ENCODE results near the gene ABCA13.

The ABCA13 gene

GRCh38 chr7:48416327-48416908, 245.2 kb downstream of the ABCA13 start:
- WGBS, result 86% methylated on average over 9 of the region's 9 CpGs
- Histone ChIP-seq H3K36me3 (ENCODE audit: insufficient read depth, low read length) (no peaks in the 10 kb centered on the region), H3K9me3 (ENCODE audit: insufficient read depth, low read depth, low read length) (no peaks in the 10 kb centered on the region), H3K27ac (ENCODE audit: low read depth, low read length) (no peak overlapping the region), H3K4me1 (ENCODE audit: insufficient read depth, low read length) (no peaks in the 10 kb centered on the region), H3K27me3 (ENCODE audit: insufficient read depth, low read length) (no peaks in the 10 kb centered on the region), H3K4me3 (ENCODE audit: low read length) (no peak overlapping the region), H3K9ac (ENCODE audit: low read depth, low read length) (no peak overlapping the region)

GRCh38 chr7:48419401-48419800, 248.1 kb downstream of the ABCA13 start:
- Histone ChIP-seq H3K27ac (ENCODE audit: low read depth, low read length) (no peak overlapping the region), H3K36me3 (ENCODE audit: insufficient read depth, low read length) (no peaks in the 10 kb centered on the region), H3K9me3 (ENCODE audit: insufficient read depth, low read depth, low read length) (no peaks in the 10 kb centered on the region), H3K4me1 (ENCODE audit: insufficient read depth, low read length) (no peaks in the 10 kb centered on the region), H3K9ac (ENCODE audit: low read depth, low read length) (no peak overlapping the region), H3K4me3 (ENCODE audit: low read length) (no peak overlapping the region), H3K27me3 (ENCODE audit: insufficient read depth, low read length) (no peaks in the 10 kb centered on the region)
- WGBS, result 91% methylated on average over 1 of the region's 2 CpGs

GRCh38 chr7:48420206-48420605, 248.9 kb downstream of the ABCA13 start:
- H3K27ac ChIP-seq (ENCODE audit: low read depth, low read length), result no peak overlapping the region
- no peaks in the 10 kb centered on the region for H3K4me1 ChIP-seq (ENCODE audit: insufficient read depth, low read length)
- 95% methylated on average over 1 of the region's 1 CpG for WGBS

GRCh38 chr7:48421357-48421756, 250.1 kb downstream of the ABCA13 start:
- H3K9ac ChIP-seq (ENCODE audit: low read depth, low read length), result no peak overlapping the region
- H3K9me3 ChIP-seq (ENCODE audit: insufficient read depth, low read depth, low read length), result no peaks in the 10 kb centered on the region
- H3K36me3 ChIP-seq (ENCODE audit: insufficient read depth, low read length), result no peaks in the 10 kb centered on the region
- no peak overlapping the region for H3K27ac ChIP-seq (ENCODE audit: low read depth, low read length)
- no peak overlapping the region for H3K4me3 ChIP-seq (ENCODE audit: low read length)
- 92% methylated on average over 1 of the region's 1 CpG for WGBS
- H3K27me3 ChIP-seq (ENCODE audit: insufficient read depth, low read length), result no peaks in the 10 kb centered on the region
- H3K4me1 ChIP-seq (ENCODE audit: insufficient read depth, low read length), result no peaks in the 10 kb centered on the region

More at GRCh38 chr7:48420206-48420605, 248.9 kb downstream of the ABCA13 start:
- no peak overlapping the region for H3K9ac ChIP-seq (ENCODE audit: low read depth, low read length)
- H3K4me3 ChIP-seq (ENCODE audit: low read length), result no peak overlapping the region
- no peaks in the 10 kb centered on the region for H3K9me3 ChIP-seq (ENCODE audit: insufficient read depth, low read depth, low read length)
- H3K36me3 ChIP-seq (ENCODE audit: insufficient read depth, low read length), result no peaks in the 10 kb centered on the region
- H3K27me3 ChIP-seq (ENCODE audit: insufficient read depth, low read length), result no peaks in the 10 kb centered on the region

GRCh38 chr7:48424731-48425130, 253.5 kb downstream of the ABCA13 start:
- H3K4me3 ChIP-seq (ENCODE audit: low read length), result no peak overlapping the region
- H3K27me3 ChIP-seq (ENCODE audit: insufficient read depth, low read length), result no peaks in the 10 kb centered on the region
- WGBS, result 20% methylated on average over 3 of the region's 3 CpGs
- H3K9me3 ChIP-seq (ENCODE audit: insufficient read depth, low read depth, low read length), result no peaks in the 10 kb centered on the region
- H3K9ac ChIP-seq (ENCODE audit: low read depth, low read length), result no peak overlapping the region
- H3K36me3 ChIP-seq (ENCODE audit: insufficient read depth, low read length), result no peaks in the 10 kb centered on the region
- H3K27ac ChIP-seq (ENCODE audit: low read depth, low read length), result no peak overlapping the region
- H3K4me1 ChIP-seq (ENCODE audit: insufficient read depth, low read length), result 0 out of 2 replicates have a peak, but pooled peaks cover 2% of the 10 kb centered on the region

- Histone ChIP-seq H3K4me1 (ENCODE audit: insufficient read depth, low read length) (0 out of 2 replicates have a peak, but pooled peaks cover 2% of the 10 kb centered on the region), H3K4me3 (ENCODE audit: low read length) (no peak overlapping the region), H3K27me3 (ENCODE audit: insufficient read depth, low read length) (no peaks in the 10 kb centered on the region), H3K9ac (ENCODE audit: low read depth, low read length) (no peak overlapping the region), H3K9me3 (ENCODE audit: insufficient read depth, low read depth, low read length) (no peaks in the 10 kb centered on the region), H3K36me3 (ENCODE audit: insufficient read depth, low read length) (no peaks in the 10 kb centered on the region), H3K27ac (ENCODE audit: low read depth, low read length) (no peak overlapping the region)
- WGBS, result 76% methylated on average over 6 of the region's 6 CpGs
Observed at GRCh38 chr7:48426331-48426965, 255.2 kb downstream of the ABCA13 start.

GRCh38 chr7:48426966-48427555, 255.8 kb downstream of the ABCA13 start:
- H3K9me3 ChIP-seq (ENCODE audit: insufficient read depth, low read depth, low read length), result no peaks in the 10 kb centered on the region
- H3K27ac ChIP-seq (ENCODE audit: low read depth, low read length), result no peak overlapping the region
- no peaks in the 10 kb centered on the region for H3K27me3 ChIP-seq (ENCODE audit: insufficient read depth, low read length)
- no peak overlapping the region for H3K4me3 ChIP-seq (ENCODE audit: low read length)
- H3K9ac ChIP-seq (ENCODE audit: low read depth, low read length), result no peak overlapping the region
- H3K36me3 ChIP-seq (ENCODE audit: insufficient read depth, low read length), result no peaks in the 10 kb centered on the region
- WGBS, result 71% methylated on average over 5 of the region's 5 CpGs
- 0 out of 2 replicates have a peak, but pooled peaks cover 2% of the 10 kb centered on the region for H3K4me1 ChIP-seq (ENCODE audit: insufficient read depth, low read length)

GRCh38 chr7:48427671-48428070, 256.4 kb downstream of the ABCA13 start:
- WGBS, result 90% methylated on average over 5 of the region's 5 CpGs
- Histone ChIP-seq H3K9me3 (ENCODE audit: insufficient read depth, low read depth, low read length) (no peaks in the 10 kb centered on the region), H3K27me3 (ENCODE audit: insufficient read depth, low read length) (no peaks in the 10 kb centered on the region), H3K27ac (ENCODE audit: low read depth, low read length) (no peak overlapping the region), H3K36me3 (ENCODE audit: insufficient read depth, low read length) (no peaks in the 10 kb centered on the region), H3K4me1 (ENCODE audit: insufficient read depth, low read length) (0 out of 2 replicates have a peak, but pooled peaks cover 2% of the 10 kb centered on the region), H3K9ac (ENCODE audit: low read depth, low read length) (no peak overlapping the region), H3K4me3 (ENCODE audit: low read length) (no peak overlapping the region)

- Histone ChIP-seq H3K4me1 (ENCODE audit: insufficient read depth, low read length) (0 out of 2 replicates have a peak, but pooled peaks cover 2% of the 10 kb centered on the region), H3K27ac (ENCODE audit: low read depth, low read length) (no peak overlapping the region), H3K9me3 (ENCODE audit: insufficient read depth, low read depth, low read length) (no peaks in the 10 kb centered on the region), H3K27me3 (ENCODE audit: insufficient read depth, low read length) (no peaks in the 10 kb centered on the region), H3K36me3 (ENCODE audit: insufficient read depth, low read length) (no peaks in the 10 kb centered on the region), H3K9ac (ENCODE audit: low read depth, low read length) (no peak overlapping the region), H3K4me3 (ENCODE audit: low read length) (no peak overlapping the region)
- 73% methylated on average over 3 of the region's 3 CpGs for WGBS
Observed at GRCh38 chr7:48428091-48428684, 256.9 kb downstream of the ABCA13 start.

GRCh38 chr7:48429117-48429516, 257.9 kb downstream of the ABCA13 start:
- Histone ChIP-seq H3K4me1 (ENCODE audit: insufficient read depth, low read length) (0 out of 2 replicates have a peak, but pooled peaks cover 2% of the 10 kb centered on the region), H3K9ac (ENCODE audit: low read depth, low read length) (no peak overlapping the region), H3K36me3 (ENCODE audit: insufficient read depth, low read length) (no peaks in the 10 kb centered on the region), H3K27me3 (ENCODE audit: insufficient read depth, low read length) (no peaks in the 10 kb centered on the region), H3K27ac (ENCODE audit: low read depth, low read length) (no peak overlapping the region), H3K4me3 (ENCODE audit: low read length) (no peak overlapping the region), H3K9me3 (ENCODE audit: insufficient read depth, low read depth, low read length) (no peaks in the 10 kb centered on the region)

GRCh38 chr7:48438206-48438605, 266.9 kb downstream of the ABCA13 start:
- Histone ChIP-seq H3K27ac (ENCODE audit: low read depth, low read length) (no peak overlapping the region), H3K9me3 (ENCODE audit: insufficient read depth, low read depth, low read length) (peaks cover 8% of the 10 kb centered on the region; the same call in 1 of the 2 replicates), H3K4me1 (ENCODE audit: insufficient read depth, low read length) (no peaks in the 10 kb centered on the region), H3K9ac (ENCODE audit: low read depth, low read length) (no peak overlapping the region), H3K27me3 (ENCODE audit: insufficient read depth, low read length) (no peaks in the 10 kb centered on the region), H3K36me3 (ENCODE audit: insufficient read depth, low read length) (no peaks in the 10 kb centered on the region), H3K4me3 (ENCODE audit: low read length) (no peak overlapping the region)
- WGBS, result 70% methylated on average over 1 of the region's 1 CpG
